K562 (cell line): ENCODE data around the gene NHS. TPM values are rescaled to one million over a fixed set of nuclear protein-coding genes. Genes with fewer than 3 reads are reported as not detected.

ENCODE experiments used
- ATAC-seq: fragments of 200-7000 bp; cut with Tn5 transposase; 3 replicates; pipeline ENCODE4 v1.9.1; 2020; ENCODE audit warnings: moderate library complexity
- BruUV-seq: library from RNA; stranded (reverse); fragments of 400-500 nt; replicated peaks from 2 replicates; lab custom pipeline; 2021; lab: Mats Ljungman, UMichigan
- CTCF ChIA-PET: fragments of 300-600 bp; formaldehyde crosslinking; extraction: SDS; loops from one replicate; lab custom pipeline; 2021; ENCODE audit warnings: low intra/inter-chr PET ratio; lab: Yijun Ruan, JAX
- POLR2A ChIA-PET: fragments of 300-600, 350-650 bp; sonication (Branson Sonifier 250); formaldehyde crosslinking; extraction: SDS; loops from one replicate; lab custom pipeline; 2021; ENCODE audit warnings: antibody characterized with exemption, inconsistent platforms; lab: Yijun Ruan, JAX
- DNase-seq, 4 experiments: peaks; one replicate each; pipeline versions ENCODE4 v3.0.0 to v3.0.0-alpha.2; 2011 to 2018; ENCODE audit warnings: low spot score in 3 of 4, mixed read lengths in 3 of 4; ENCODE audit errors: extremely low read depth in 1 of 4
- FAIRE-seq: peaks from 2 replicates; lab custom pipeline; 2011; peaks lifted over from hg19 to GRCh38; lab: Jason Lieb, UNC
- H2AFZ ChIP-seq: 2 replicates; pipeline ENCODE4 v1.6.0; 2011; ENCODE audit warnings: low read depth, low read length, control low read depth, inconsistent platforms
- H3K27ac ChIP-seq: fragments of 200-600 bp; 3 replicates; pipeline ENCODE4 v1.8.0; 2011; ENCODE audit warnings: low read depth, mild to moderate bottlenecking, control low read depth, inconsistent platforms, low read length, moderate library complexity, mixed read lengths; ENCODE audit errors: extremely low read depth
- H3K27me3 ChIP-seq, 2 experiments: fragments of 300-600 bp in 1 of 2; 2 replicates in 1 of 2; 3 replicates in 1 of 2; pipeline versions ENCODE4 v1.6.0 to v1.8.0; 2011; ENCODE audit warnings: inconsistent platforms in 2 of 2, low read length in 2 of 2, mild to moderate bottlenecking in 1 of 2, mixed read lengths in 1 of 2, moderate library complexity in 1 of 2; ENCODE audit not compliant: control insufficient read depth in 2 of 2, insufficient read depth in 2 of 2
- H3K36me3 ChIP-seq: fragments of 300-600 bp; 3 replicates; pipeline ENCODE4 v1.8.0; 2011; ENCODE audit warnings: mild to moderate bottlenecking, low read length, inconsistent platforms; ENCODE audit not compliant: control insufficient read depth, insufficient read depth
- H3K4me1 ChIP-seq, 2 experiments: fragments of 200-600 bp in 1 of 2; replicated peaks in 1 of 2; 2 replicates in 1 of 2; 3 replicates in 1 of 2; pipeline versions ENCODE4 v1.5.1 to v1.8.0; 2011; ENCODE audit warnings: inconsistent platforms in 2 of 2, low read length in 2 of 2, mild to moderate bottlenecking in 1 of 2, mixed read lengths in 1 of 2, moderate library complexity in 1 of 2; ENCODE audit not compliant: control insufficient read depth in 2 of 2, insufficient read depth in 2 of 2
- H3K4me2 ChIP-seq: 2 replicates; pipeline ENCODE4 v1.6.1; 2011; ENCODE audit warnings: low read length, control low read depth, inconsistent platforms, mixed read lengths; ENCODE audit not compliant: insufficient read depth
- H3K4me3 ChIP-seq: fragments of 200-600 bp; sonication (generic), shearing (Covaris generic); 2 replicates; pipeline ENCODE4 v1.5.1; 2016; ENCODE audit warnings: control low read depth, inconsistent platforms
- H3K79me2 ChIP-seq: fragments of 200-600 bp; 3 replicates; pipeline ENCODE4 v1.8.0; 2011; ENCODE audit warnings: low read length, inconsistent platforms; ENCODE audit not compliant: control insufficient read depth, insufficient read depth
- H3K9ac ChIP-seq, 2 experiments: 2 replicates each; pipeline versions ENCODE4 v1.6.0 to v1.6.1; 2011; ENCODE audit warnings: low read depth in 2 of 2, low read length in 2 of 2, control low read depth in 1 of 2, inconsistent platforms in 1 of 2, mild to moderate bottlenecking in 1 of 2, mixed read lengths in 1 of 2; ENCODE audit not compliant: insufficient read depth in 1 of 2
- H3K9me1 ChIP-seq: one replicate; pipeline ENCODE4 v1.6.0; 2011; ENCODE audit warnings: inconsistent platforms, mild to moderate bottlenecking, low read length, moderate library complexity; ENCODE audit not compliant: control insufficient read depth, insufficient read depth
- H3K9me3 ChIP-seq: replicated peaks from 2 replicates; pipeline ENCODE4 v1.5.1; 2011; ENCODE audit warnings: low read depth, low read length, inconsistent platforms; ENCODE audit not compliant: control insufficient read depth, insufficient read depth
- H4K20me1 ChIP-seq: replicated peaks from 2 replicates; pipeline ENCODE4 v1.6.1; 2011; ENCODE audit warnings: low read length, inconsistent platforms, mixed read lengths; ENCODE audit not compliant: control insufficient read depth, insufficient read depth
- E2F6 ChIP-seq, 2 experiments: IDR thresholded peaks; 2 replicates each; pipeline ENCODE4 v1.6.1; 2011; ENCODE audit warnings: borderline replicate concordance in 1 of 2, control low read depth in 1 of 2, low read depth in 1 of 2, low read length in 1 of 2, mild to moderate bottlenecking in 1 of 2, mixed read lengths in 1 of 2, moderate library complexity in 1 of 2; ENCODE audit not compliant: insufficient read depth in 1 of 2, insufficient read length in 1 of 2, poor library complexity in 1 of 2, severe bottlenecking in 1 of 2; ENCODE audit errors: extremely low read depth in 1 of 2
- GMEB1 ChIP-seq: fragments of 250-450 bp; sonication (Bioruptor Pico); IDR thresholded peaks from 2 replicates; pipeline ENCODE4 v1.4.0; 2020; ENCODE audit warnings: mild to moderate bottlenecking
- HOXB6 ChIP-seq: fragments of 250-450 bp; sonication (Bioruptor Pico); IDR thresholded peaks from 2 replicates; pipeline ENCODE4 v1.5.1; 2022; ENCODE audit warnings: mild to moderate bottlenecking, borderline replicate concordance
- KHSRP ChIP-seq: fragments of 450-650 bp; IDR thresholded peaks from 2 replicates; pipeline ENCODE4 v1.6.1; 2017
- L3MBTL2 ChIP-seq: fragments of 450-650 bp; IDR thresholded peaks from 2 replicates; pipeline ENCODE4 v1.6.1; 2016; ENCODE audit warnings: mild to moderate bottlenecking, moderate library complexity
- MAZ ChIP-seq, 2 experiments: fragments of 450-650 bp in 1 of 2; sonication (generic) in 1 of 2; formaldehyde crosslinking; IDR thresholded peaks in 1 of 2; conservative IDR thresholded peaks in 1 of 2; 2 replicates each; pipeline versions ENCODE4 v1.4.0 to v1.5.0; 2020; ENCODE audit warnings: mild to moderate bottlenecking in 1 of 2, missing genetic modification reagents in 1 of 2
- MLLT1 ChIP-seq, 2 experiments: fragments of 450-650 bp; IDR thresholded peaks; 2 replicates each; pipeline ENCODE4 v1.6.1; 2016
- MYBL2 ChIP-seq, 2 experiments: fragments of 450-650 bp in 1 of 2; sonication (generic) in 1 of 2; formaldehyde crosslinking in 1 of 2; IDR thresholded peaks; 2 replicates each; pipeline versions ENCODE4 v1.6.1 to v1.8.1; 2017 to 2022; ENCODE audit warnings: borderline replicate concordance in 1 of 2, inconsistent platforms in 1 of 2, low read depth in 1 of 2, mild to moderate bottlenecking in 1 of 2, missing genetic modification reagents in 1 of 2, moderate library complexity in 1 of 2
- NCOA1 ChIP-seq: fragments of 450-650 bp; IDR thresholded peaks from 2 replicates; pipeline ENCODE4 v1.6.1; 2016; ENCODE audit warnings: low read depth
- NELFE ChIP-seq: IDR thresholded peaks from 2 replicates; pipeline ENCODE4 v1.6.1; 2011; ENCODE audit warnings: mild to moderate bottlenecking; ENCODE audit not compliant: insufficient read depth, insufficient read length
- NUFIP1 ChIP-seq: fragments of 450-650 bp; IDR thresholded peaks from 2 replicates; pipeline ENCODE4 v1.6.1; 2018; ENCODE audit not compliant: partially characterized antibody
- TCFL5 ChIP-seq: fragments of 250-450 bp; sonication (Bioruptor Pico); conservative IDR thresholded peaks from 2 replicates; pipeline ENCODE4 v1.6.1; 2021; ENCODE audit warnings: mild to moderate bottlenecking, moderate library complexity, matching md5 sums
- TEAD4 ChIP-seq, 2 experiments: sonication (generic) in 1 of 2; formaldehyde crosslinking in 1 of 2; IDR thresholded peaks; 2 replicates each; pipeline versions ENCODE4 v1.6.1 to v1.8.0; 2012 to 2022; ENCODE audit warnings: borderline replicate concordance in 1 of 2, inconsistent platforms in 1 of 2, low read length in 1 of 2, mild to moderate bottlenecking in 1 of 2, missing genetic modification reagents in 1 of 2
- VEZF1 ChIP-seq: fragments of 200-800 bp; sonication (Bioruptor generic); IDR thresholded peaks from 2 replicates; pipeline ENCODE4 v1.6.1; 2017; ENCODE audit warnings: missing genetic modification characterization, missing compliant biosample characterization
- ZZZ3 ChIP-seq: fragments of 450-650 bp; IDR thresholded peaks from 2 replicates; pipeline ENCODE4 v1.6.1; 2016; ENCODE audit warnings: antibody characterized with exemption, mild to moderate bottlenecking, moderate library complexity
- WGBS: fragments of 100-300 bp; shearing (Covaris generic); methylation state at CpG from one replicate; pipeline ENCODE4 v1.1.6; 2016; ENCODE audit warnings: low coverage, mixed read lengths; ENCODE audit not compliant: insufficient coverage; ENCODE audit errors: missing lambda C conversion rate; 5-methylcytosine and 5-hydroxymethylcytosine counted together
- in situ Hi-C: fragments of 300-500 bp; cut with MboI; formaldehyde crosslinking; loops from 4 replicates; pipeline ENCODE4 v1.15.0; 2018; ENCODE audit warnings: inconsistent platforms, mixed read lengths
- intact Hi-C: fragments of 100-400 bp; cut with micrococcal nuclease; formaldehyde crosslinking; loops from 2 replicates; pipeline ENCODE4 v1.14.2; 2022
- polyA plus RNA-seq, 8 experiments: library from polyadenylated mRNA; depleted of rRNA in 4 of 8; stranded (reverse) in 5 of 8; unstranded in 3 of 8; fragments of >200 nt; fragmentation: Nextera tagmentation in 2 of 8; fragmentation: Illumina TruSeq in 1 of 8; extraction: Ambion mirVana in 2 of 8; extraction: Trizol in 1 of 8; gene quantifications; 2 replicates each; pipeline versions ENCODE4 v1.2.1 to v1.2.3, GENCODE V29; 2011 to 2014; ENCODE audit warnings: inconsistent platforms in 1 of 8, missing spikeins in 1 of 8
- total RNA-seq, 7 experiments: library from RNA; depleted of rRNA in 6 of 7; stranded (reverse); fragments of >200 nt in 6 of 7; fragmentation: Illumina TruSeq in 2 of 7; extraction: Trizol in 2 of 7; gene quantifications; 2 replicates each; pipeline versions ENCODE4 v1.2.1 to v1.2.3, GENCODE V29; 2011 to 2021; ENCODE audit warnings: low replicate concordance in 1 of 7

NHS gene
- total and polyA plus RNA-seq, 9 of the 15 experiments (the other 6 are each of a cell fraction or from before 2014, with no cell fraction given): 0.02 TPM; not detected in 8

GRCh38 chrX:17435476-17435875, 60.5 kb downstream of the NHS start:
- Histone ChIP-seq H2AFZ (no peak overlapping the region), H4K20me1 (no peaks in the 10 kb centered on the region), H3K79me2 (no peaks in the 10 kb centered on the region), H3K9me1 (no peaks in the 10 kb centered on the region), H3K4me2 (no peak overlapping the region), H3K27ac (no peak overlapping the region), H3K4me3 (no peak overlapping the region), H3K27me3 (no peaks in the 10 kb centered on the region), H3K4me1 (no peaks in the 10 kb centered on the region), H3K36me3 (no peaks in the 10 kb centered on the region), H3K9me3 (no peaks in the 10 kb centered on the region), H3K9ac (no peak overlapping the region)
- POLR2A ChIA-PET: interaction anchor here (0.7 to 0.9 kb wide), 2 partner anchors 8 to 9 kb away, joined by 3 to 4 read pairs; no protein-coding TSS in a partner anchor
- BruUV-seq: no TSS peak
- no peak for DNase-seq
- in situ Hi-C loops (no loop called here), intact Hi-C loops (no loop called here)
- CTCF ChIA-PET: no interaction called here
- ATAC-seq: no peak
- WGBS: 0% methylated on average over 3 of the region's 4 CpGs
- no peak for TF ChIP-seq TCFL5 (CRISPR knock-in tag)
- no peak for TF ChIP-seq L3MBTL2
- TF ChIP-seq NUFIP1: no peak
- TF ChIP-seq MAZ (CRISPR knock-in tag; conservative IDR thresholded peaks at IDR 0.05 in 1 of 2, IDR thresholded peaks at IDR 0.05 in 1 of 2): no peak
- TF ChIP-seq TEAD4 (IDR thresholded peaks at IDR 0.05; ENCODE audit: low read length): no peak
- TF ChIP-seq TEAD4 (CRISPR knock-in tag; IDR thresholded peaks at IDR 0.05; ENCODE audit: borderline replicate concordance): no peak
- TF ChIP-seq ZZZ3: no peak
- no peak for TF ChIP-seq MYBL2 (IDR thresholded peaks at IDR 0.05; ENCODE audit: low read depth)
- no peak for TF ChIP-seq MYBL2 (CRISPR knock-in tag; IDR thresholded peaks at IDR 0.05; ENCODE audit: borderline replicate concordance)
- TF ChIP-seq GMEB1 (CRISPR knock-in tag): no peak
- no peak for TF ChIP-seq KHSRP
- no peak for TF ChIP-seq NELFE
- TF ChIP-seq MLLT1 (IDR thresholded peaks at IDR 0.05): no peak
- TF ChIP-seq VEZF1 (CRISPR knock-in tag): no peak
- no peak for TF ChIP-seq HOXB6 (CRISPR knock-in tag)
- TF ChIP-seq E2F6 (IDR thresholded peaks at IDR 0.05; ENCODE audit: borderline replicate concordance in 1 of 2, extremely low read depth in 1 of 2, insufficient read depth in 1 of 2, insufficient read length in 1 of 2, low read depth in 1 of 2, low read length in 1 of 2, poor library complexity in 1 of 2, severe bottlenecking in 1 of 2): no peak
- no peak for TF ChIP-seq NCOA1
- no peak for FAIRE-seq
